ENCODE data around the gene RNF217. TPM values are rescaled to one million over a fixed set of nuclear protein-coding genes. Genes with fewer than 3 reads are reported as not detected.
A peak's percentile ranks its signal among the peaks of the same experiment; 100 is the strongest.
"Not testable (repeated sequence)": the region's sequence is repeated elsewhere in the genome, so short reads cannot be mapped to it uniquely, and the experiment has no call there.

RNF217 gene
- total RNA-seq, 2 donors from 2014 or later, result 8.6 to 15.5 TPM

DNA sequence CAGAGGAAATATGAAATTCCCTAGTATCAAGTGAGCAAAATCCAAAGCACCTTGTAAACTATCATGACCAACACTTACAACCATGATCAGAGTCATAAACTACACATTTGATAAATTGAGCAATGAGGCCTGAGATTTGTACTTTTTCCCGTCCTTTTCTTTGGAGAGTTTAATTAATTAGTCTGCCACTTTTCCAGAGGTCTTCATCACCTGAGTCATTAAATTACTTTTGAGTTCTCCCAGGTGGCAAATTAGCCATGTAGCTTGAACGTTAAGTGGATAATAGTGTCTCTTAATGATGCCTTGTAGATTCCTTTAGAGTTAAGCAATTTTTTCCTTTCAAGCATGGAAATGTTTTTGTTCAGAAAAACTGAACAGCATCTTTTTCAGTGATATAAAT, 75.6 kb downstream of the RNF217 start:
- ATAC-seq (no peak), DNase-seq (no peak)
- intact Hi-C loops (cut with DNase I, micrococcal nuclease), result no loop called here

DNA sequence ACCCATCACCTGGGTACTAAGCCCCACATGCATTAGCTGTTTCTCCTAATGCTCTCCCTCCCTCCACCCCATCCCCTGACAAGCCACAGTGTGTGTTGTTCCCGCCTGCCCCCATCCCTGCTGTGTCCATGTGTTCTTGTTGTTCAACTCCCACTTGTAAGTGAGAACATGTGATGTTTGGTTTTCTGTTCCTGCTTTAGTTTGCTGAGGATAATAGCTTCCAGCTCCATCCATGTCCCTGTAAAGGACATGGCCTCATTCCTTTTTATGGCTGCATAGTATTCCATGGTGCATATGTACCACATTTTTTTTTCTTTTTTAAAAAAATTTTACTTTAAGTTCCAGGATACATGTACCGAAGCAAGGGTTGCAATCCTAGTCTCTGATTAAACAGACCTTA, 76.7 kb downstream of the RNF217 start:
- intact Hi-C loops (cut with DNase I, micrococcal nuclease), result no loop called here
- no peak for DNase-seq
- ATAC-seq, result no peak

DNA sequence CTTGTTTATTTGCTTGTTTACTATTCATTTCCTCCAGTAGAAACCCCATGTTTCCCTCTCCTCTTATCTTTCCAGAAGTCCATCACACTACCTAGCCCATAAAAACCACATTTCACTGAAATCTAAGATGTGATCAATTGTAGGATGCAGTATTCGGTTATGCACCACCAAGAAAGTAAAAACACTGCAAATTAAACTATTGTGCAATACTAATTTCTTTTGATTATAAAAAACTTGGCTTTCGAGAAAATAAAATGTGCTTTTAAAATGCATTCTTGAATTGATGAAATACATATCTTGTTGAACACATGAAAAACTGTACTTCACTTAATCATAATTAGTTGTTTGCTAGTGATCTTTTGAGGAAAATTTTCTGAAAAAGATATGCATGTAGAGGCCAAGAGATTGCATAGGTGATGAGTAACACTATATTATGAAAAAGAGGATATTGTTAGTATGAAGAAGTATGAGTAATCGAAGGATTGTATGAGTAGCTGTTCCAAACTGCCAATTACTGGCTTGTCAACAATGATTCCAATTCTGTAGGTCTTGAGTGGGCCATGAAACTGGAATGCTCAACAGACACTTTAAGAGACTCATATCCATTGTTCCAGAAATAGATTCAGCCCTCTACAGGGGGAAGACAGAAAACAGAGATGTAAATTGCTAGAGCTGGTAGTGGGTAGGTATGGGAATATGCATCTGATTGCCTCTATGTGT, 79.7 kb downstream of the RNF217 start:
- ATAC-seq (no peak), DNase-seq (no peak)
- intact Hi-C loops (cut with DNase I, micrococcal nuclease), result no loop called here

DNA sequence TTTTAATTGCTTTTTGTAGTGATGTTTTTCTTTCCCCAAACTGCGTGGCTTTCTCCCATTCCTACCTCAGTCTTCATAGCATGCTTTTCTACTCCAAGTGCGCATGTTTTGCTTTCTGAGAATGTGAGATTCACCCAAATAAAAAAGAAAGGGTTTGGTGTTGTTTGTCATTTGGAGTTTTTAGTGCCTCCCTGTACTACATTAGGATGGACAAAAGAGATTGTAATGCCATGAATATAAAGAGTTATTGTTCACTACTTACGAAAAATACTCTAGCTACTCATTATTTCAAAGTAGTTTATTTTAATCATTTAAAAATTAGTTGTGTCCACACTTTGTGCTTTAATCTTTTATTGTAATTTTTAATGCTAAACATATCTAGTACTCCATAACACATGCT, 81.8 kb downstream of the RNF217 start:
- intact Hi-C loops (cut with DNase I, micrococcal nuclease), result no loop called here
- no peak for DNase-seq
- ATAC-seq, result no peak

DNA sequence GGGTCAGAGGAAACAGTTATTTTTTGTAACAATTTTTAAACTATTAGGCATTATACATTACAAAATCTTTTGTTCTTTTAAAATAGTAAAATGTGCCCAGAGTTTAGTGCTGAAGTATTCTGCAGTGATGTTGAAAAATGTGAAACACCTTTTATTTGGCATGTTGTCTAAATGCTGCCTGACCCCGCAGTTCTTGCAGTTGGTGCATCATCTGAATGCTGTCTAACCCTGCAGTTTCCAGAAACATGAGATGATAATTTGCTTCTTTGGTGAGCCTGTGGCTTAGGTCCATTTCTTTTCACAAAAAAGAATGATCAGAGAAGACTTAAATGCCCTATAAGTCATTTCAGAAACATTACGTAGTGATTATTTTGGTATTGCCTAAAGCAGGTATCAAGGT, 82.4 kb downstream of the RNF217 start:
- DNase-seq, result no peak
- no peak for ATAC-seq
- intact Hi-C loops (cut with DNase I, micrococcal nuclease), result no loop called here

DNA sequence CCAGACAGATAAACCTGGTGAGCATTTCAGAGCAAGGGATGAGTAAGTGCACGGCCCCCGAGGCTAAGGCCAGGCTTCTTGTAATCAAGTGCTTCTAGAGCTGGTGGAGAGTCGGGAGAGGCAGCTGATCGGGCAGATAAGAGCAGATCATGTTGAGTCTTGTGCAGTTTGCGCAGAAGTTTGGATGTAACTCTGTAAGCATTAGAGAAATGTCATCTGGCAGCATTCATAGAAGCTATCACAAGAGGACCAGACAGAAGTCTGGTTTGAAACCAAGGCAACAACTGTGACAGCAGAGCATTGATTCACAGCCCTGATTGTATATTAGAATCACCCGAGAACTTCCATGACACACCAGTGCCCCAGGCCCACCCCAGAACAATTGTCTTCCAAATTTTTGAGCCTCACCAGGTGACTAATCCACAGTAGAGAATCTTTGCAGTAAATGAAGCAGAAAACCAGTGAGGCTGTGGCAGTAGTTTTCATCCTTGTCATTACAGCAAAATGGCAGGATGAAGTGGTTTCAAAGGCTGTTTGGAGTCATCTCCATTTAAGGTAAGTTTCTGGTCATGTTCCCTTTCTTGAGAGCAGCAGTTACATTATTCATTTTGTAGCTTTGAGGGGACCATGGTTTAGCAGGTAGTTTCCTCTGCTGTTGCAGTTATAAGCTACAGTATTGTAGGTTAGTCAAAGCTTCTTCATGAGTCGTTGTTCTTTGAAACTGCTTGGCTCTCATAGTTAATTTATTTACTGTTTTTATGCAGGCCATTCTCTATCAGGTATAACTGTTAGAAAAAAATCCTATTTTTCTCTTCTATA, 84.1 kb downstream of the RNF217 start:
- intact Hi-C loops (cut with DNase I, micrococcal nuclease), result no loop called here
- DNase-seq (no peak), ATAC-seq (no peak)

DNA sequence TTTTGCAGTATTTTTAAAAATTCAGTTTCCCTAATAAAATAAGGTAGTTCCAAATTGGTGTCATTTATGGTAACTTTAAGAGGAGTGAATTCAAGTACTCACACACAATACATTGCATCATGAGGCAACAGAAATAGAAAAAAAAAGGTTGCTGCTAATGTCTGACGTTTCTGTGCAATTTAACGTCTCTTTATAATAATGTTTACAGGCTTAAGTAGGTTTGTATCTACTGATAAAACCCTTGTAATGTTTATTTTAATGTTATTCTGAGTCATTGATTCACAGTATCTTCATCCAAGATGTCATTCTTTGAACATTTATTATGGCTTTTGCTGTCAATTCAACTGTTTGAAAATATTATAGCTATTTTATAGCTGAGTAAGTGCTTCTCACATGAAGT, 86.0 kb downstream of the RNF217 start:
- DNase-seq (no peak), ATAC-seq (no peak)
- intact Hi-C loops (cut with DNase I, micrococcal nuclease), result no loop called here

DNA sequence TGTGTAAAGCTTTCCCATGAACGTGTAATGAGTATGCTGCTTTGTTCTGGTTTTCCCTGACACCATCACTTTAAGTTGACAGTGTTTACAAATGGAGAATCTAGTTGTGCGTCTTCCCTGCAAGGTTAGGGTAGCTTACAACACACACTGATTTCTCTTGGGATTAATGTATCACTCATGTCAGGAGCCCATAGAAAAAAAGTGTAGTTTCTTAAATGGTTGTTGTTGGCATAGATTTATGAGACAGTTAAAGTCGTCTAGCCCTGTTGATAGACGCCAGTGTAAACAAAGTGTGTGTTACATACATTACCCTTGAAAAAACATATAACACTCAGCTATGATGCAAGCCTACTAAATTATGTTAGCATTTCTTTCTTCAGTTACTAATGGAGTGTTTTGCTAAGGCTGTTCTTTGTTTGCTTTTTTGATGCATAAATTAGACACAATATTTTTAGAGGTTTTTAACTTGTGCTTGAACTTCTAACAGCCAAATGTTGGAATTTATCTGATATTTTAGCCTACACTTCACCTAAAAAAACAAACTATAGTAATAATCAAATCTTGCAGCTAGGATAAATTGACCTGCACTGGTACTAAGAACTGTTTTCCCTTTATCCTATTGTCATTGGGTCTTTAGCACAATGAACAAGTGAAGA, 88.6 kb downstream of the RNF217 start:
- intact Hi-C loops (cut with DNase I, micrococcal nuclease), result no loop called here
- no peak for DNase-seq
- peak; percentile 55 for ATAC-seq

DNA sequence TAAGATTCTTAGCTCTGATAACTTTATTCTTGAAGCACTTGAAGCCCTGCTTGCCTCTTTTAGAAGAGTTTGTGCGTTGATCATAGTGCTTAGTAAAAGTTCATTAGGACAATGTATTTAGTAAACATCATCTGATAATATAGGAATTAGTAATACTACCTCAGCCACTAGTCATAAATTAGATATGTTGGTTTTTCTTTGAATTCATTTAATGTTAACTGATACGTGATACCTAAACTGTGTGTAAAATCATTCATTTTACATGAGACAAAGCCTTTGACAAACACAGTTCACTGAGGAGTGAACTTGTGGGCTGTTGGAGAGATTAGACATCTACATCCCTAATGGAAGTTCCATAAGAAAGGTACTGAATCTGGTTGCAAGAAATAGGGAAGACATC, 91.6 kb downstream of the RNF217 start:
- no peak for DNase-seq
- intact Hi-C loops (cut with DNase I, micrococcal nuclease), result no loop called here
- no peak for ATAC-seq

DNA sequence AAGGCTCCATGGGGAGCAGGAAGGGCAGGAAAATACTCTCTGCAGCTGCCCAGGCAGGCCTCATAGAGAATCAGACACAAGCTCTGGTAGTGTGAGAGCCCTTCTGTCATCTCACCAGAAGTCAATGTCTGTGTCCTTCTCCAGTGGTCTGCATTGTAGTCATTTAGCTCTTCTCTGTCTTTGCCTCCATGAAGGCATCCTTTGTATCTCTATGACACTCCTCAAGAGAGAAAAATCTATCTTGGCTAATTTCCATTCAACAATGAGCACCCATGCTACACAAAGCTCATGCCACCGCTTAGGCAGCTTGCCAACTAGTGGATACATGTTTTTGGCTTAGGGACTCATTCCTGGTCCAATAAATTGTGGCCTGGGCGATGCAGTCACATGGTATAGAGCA, 92.1 kb downstream of the RNF217 start:
- intact Hi-C loops (cut with DNase I, micrococcal nuclease), result no loop called here
- ATAC-seq (no peak), DNase-seq (no peak)

DNA sequence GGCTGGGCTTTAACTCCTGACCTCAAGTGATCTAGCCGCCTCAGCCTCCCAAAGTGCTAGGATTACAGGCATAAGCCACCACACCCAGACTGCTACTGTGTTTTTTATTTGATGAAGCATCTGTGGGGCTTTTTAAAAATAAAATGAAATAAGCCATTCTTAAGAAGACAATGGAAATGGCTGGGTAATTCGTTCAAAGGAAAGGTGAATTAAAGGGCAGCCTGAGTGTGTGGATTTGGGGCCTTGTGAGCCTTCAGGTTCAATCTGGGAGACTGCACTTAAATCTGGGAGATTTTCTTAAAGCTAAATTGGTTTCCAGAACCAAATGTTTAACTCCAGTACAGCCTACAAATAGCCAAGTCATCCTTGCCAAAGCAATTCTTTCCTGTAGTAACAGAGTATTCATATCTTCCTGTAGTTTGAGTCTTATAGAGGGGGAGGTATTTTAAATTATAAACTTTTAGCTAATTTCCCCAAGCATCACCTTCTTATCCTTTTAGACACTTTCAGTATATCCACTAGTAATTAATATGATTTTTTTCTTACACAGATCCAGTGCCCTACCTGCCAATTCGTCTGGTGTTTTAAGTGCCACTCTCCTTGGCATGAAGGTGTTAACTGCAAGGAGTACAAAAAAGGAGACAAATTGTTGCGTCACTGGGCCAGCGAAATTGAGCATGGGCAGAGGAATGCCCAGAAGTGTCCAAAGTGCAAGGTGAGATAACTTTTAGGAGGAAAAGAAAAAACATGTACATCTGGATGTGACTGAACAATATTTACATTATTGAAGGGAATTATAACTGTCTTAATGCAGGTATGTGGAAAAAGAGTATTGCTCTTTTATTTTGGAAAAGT, 95.4 kb downstream of the RNF217 start:
- ATAC-seq, result no peak
- intact Hi-C loops (cut with DNase I, micrococcal nuclease), result no loop called here

DNA sequence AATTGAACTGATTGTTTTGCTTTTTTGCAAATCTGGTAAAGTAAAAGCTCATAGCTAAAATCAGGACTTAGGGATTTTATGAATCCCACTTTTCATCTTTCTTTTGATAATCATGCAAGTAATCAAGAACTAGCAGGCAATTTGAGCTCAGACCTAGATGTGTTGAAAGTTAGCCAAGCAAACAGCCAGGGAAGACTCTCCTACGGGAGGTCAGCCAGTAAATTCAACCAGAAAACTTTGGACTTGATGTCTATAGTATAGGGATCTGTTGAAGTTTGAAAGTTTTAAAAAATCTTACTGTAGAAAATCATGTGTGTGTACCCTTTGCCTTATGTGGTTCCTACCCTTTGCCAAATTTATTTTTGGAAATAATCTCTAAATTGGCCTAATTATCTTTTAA, 96.3 kb downstream of the RNF217 start:
- DNase-seq (no peak), ATAC-seq (no peak)
- intact Hi-C loops (cut with DNase I, micrococcal nuclease), result no loop called here

More for the DNA sequence above, 95.4 kb downstream of the RNF217 start:
- no peak for DNase-seq

DNA sequence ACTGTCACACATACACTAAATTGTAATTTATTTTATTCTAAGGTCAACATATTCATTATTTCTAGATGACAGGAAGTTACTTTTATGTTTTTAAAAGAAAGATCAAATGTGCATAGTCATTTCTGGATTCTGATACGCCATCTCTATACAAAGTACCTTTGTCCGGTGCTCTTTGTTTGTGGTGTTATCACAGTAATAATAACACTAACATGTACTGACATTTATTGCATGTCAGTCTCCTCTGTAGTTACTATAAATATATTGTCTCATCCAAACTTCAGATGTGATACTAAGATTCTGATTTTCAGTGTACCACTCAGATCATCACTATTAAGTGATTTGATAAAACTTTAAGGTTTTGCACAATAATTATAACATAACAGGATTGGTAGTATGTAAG, 101.1 kb downstream of the RNF217 start:
- DNase-seq (no peak), ATAC-seq (no peak)
- intact Hi-C loops (cut with DNase I, micrococcal nuclease), result no loop called here

DNA sequence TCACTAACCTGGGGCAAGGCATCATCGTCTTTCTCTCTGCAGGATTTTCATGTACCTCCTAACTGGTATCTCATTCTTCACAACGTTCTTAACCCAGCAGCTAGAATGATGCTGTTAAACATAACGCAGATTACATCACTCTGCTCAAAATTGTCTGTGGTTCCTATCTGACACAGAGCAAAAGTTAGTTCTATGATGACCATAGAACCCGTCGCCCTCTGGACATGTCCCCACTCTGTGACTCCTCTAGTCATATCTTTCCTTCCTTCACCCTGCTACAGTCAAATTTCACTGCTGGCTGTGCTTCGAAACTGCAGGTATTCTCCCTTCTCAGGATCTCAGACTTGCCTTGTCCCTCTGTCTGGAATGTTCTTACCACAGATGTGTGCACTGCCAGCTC, 103.9 kb downstream of the RNF217 start:
- intact Hi-C loops (cut with DNase I, micrococcal nuclease), result no loop called here
- ATAC-seq, result no peak
- DNase-seq, result no peak

DNA sequence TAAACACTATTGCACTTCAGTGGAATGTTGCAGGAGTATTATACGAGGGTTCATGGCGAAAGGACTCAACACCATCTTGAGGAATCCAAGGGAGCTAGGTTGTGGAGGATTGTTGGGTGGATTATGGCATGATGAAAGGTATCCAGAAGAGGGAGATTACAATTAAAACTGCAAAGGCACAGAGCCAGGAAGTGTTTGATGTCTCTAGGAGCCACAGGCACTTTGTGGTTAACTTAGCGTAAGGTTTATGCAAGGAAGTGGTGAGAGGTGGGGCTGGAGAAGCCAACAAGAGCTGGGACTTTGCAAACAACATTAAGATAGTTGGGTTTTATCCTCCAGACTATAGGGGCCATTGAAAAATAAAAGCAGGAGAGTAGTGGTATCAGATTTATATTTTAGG, 104.7 kb downstream of the RNF217 start:
- no peak for ATAC-seq
- intact Hi-C loops (cut with DNase I, micrococcal nuclease), result no loop called here
- DNase-seq, result no peak

DNA sequence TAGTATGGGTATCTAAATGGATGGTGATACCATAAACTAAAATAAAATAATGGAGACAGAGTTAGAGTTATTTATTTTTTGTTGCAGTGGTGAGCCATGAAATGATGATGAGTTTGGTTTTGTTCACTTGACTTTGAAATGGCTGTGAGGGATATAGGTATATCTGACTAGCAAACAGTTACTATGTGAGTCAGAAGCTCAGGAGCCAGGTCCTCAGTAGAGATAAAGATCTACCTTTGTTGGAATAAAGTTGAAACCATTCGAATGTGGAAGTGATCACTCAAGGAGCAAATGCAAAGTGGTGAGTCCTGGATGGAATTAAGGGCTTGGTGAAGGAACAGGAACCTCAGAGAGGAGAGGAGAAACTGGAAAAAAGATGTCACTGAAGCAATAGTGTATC, 105.3 kb downstream of the RNF217 start:
- intact Hi-C loops (cut with DNase I, micrococcal nuclease), result no loop called here
- no peak for DNase-seq

DNA sequence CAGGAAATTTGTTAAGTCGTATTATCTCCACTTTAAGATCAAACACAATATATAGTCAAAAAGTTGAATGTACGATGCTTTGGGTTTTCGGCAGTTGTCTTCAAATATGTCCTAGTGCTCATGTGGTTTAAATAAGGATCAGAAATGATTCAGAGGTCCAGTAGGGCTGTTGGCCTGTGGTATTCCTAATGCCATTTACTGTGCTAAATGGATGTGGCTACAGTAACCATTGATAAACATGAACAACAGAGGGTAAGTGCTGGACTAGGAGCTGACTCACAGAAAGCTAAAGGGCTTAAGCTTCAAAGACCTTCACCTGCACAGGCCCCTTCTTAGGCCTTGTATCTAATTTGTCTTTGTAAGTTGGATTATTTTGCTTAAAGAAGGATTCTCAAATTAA, 110.8 kb downstream of the RNF217 start:
- intact Hi-C loops (cut with DNase I, micrococcal nuclease), result no loop called here
- DNase-seq (no peak), ATAC-seq (no peak)

More for the DNA sequence above, 105.3 kb downstream of the RNF217 start:
- ATAC-seq, result no peak

DNA sequence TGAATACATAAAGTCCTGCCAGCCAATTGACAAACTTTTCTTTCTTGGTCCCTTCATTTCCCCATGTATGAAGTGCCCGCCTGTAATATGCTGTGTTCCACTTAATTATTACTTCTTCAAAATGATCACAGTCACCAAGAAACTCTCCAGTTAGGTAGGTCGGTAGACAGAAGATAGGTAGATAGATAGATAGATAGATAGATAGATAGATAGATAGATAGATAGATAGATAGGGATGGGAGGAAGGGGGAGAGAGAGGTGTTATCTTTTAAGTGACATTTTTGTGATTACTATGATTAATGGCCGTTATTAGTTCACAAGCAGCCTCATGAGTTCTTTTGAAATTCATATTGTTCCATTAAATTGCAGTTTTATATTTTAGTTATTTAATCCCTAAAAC, 111.9 kb downstream of the RNF217 start:
- no peak for DNase-seq
- no peak for ATAC-seq
- intact Hi-C loops (cut with DNase I, micrococcal nuclease), result no loop called here

DNA sequence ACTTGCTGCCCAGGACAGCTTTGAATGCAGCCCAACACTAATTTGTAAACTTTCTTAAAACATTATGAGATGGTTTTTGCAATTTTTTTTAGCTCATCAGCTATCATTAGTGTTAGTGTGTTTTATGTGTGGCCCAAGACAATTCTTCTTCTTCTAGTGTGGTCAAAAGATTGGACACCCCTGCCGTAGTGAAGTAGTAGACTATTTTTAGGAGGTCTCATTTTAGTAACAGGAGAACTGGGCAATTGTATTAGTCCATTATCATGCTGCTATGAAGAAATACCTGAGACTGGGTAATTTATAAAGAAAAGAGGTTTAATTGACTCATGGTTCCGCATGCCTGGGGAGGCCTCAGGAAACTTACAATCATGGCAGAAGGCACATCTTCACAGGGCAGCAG, 112.8 kb downstream of the RNF217 start:
- DNase-seq; ATAC-seq; intact Hi-C loops (cut with DNase I, micrococcal nuclease): not testable (repeated sequence)
